ENCODE measurements around the gene HSF5.
A peak's percentile ranks its signal among the peaks of the same experiment; 100 is the strongest.

HSF5 gene

GRCh38 chr17:58530655-58531054 is 42.4 kb upstream of the HSF5 start:
- no peak for DNase-seq
- peak overlapping the region; percentile 82 for H3K4me3 ChIP-seq (ENCODE audit: low read depth, low read length)
- H3K27me3 ChIP-seq (ENCODE audit: insufficient read depth, low read depth, severe bottlenecking): no peaks in the 10 kb centered on the region
- H3K27ac ChIP-seq: peak overlapping the region; percentile 95
- H3K36me3 ChIP-seq: peaks cover 10% of the 10 kb centered on the region
- no peak for TF ChIP-seq CTCF (IDR thresholded peaks at IDR 0.05; ENCODE audit: low read depth, low read length)
- no peaks in the 10 kb centered on the region for H3K9me3 ChIP-seq (ENCODE audit: severe bottlenecking)

- Histone ChIP-seq H3K27ac (0 out of 2 replicates have a peak overlapping the region, but pooled peaks have one; percentile 7), H3K4me3 (ENCODE audit: low read depth, low read length) (no peak overlapping the region), H3K36me3 (peaks cover 23% of the 10 kb centered on the region), H3K9me3 (ENCODE audit: severe bottlenecking) (no peaks in the 10 kb centered on the region), H3K27me3 (ENCODE audit: insufficient read depth, low read depth, severe bottlenecking) (no peaks in the 10 kb centered on the region)
- TF ChIP-seq CTCF (IDR thresholded peaks at IDR 0.05; ENCODE audit: low read depth, low read length): no peak
- DNase-seq: no peak
These were observed 41.1 kb upstream of the HSF5 start for GRCh38 chr17:58529275-58529674.

GRCh38 chr17:58528443-58528842 is 40.2 kb upstream of the HSF5 start:
- no peak overlapping the region for H3K27ac ChIP-seq
- peaks cover 32% of the 10 kb centered on the region for H3K36me3 ChIP-seq
- DNase-seq: no peak
- no peak for TF ChIP-seq CTCF (IDR thresholded peaks at IDR 0.05; ENCODE audit: low read depth, low read length)
- no peak overlapping the region for H3K4me3 ChIP-seq (ENCODE audit: low read depth, low read length)
- H3K9me3 ChIP-seq (ENCODE audit: severe bottlenecking): no peaks in the 10 kb centered on the region
- H3K27me3 ChIP-seq (ENCODE audit: insufficient read depth, low read depth, severe bottlenecking): no peaks in the 10 kb centered on the region

- DNase-seq: no peak
- Histone ChIP-seq H3K27me3 (ENCODE audit: insufficient read depth, low read depth, severe bottlenecking) (no peaks in the 10 kb centered on the region), H3K27ac (no peak overlapping the region), H3K4me3 (ENCODE audit: low read depth, low read length) (no peak overlapping the region), H3K36me3 (peaks cover 34% of the 10 kb centered on the region), H3K9me3 (ENCODE audit: severe bottlenecking) (no peaks in the 10 kb centered on the region)
- TF ChIP-seq CTCF (IDR thresholded peaks at IDR 0.05; ENCODE audit: low read depth, low read length): no peak
These were observed 39.7 kb upstream of the HSF5 start for GRCh38 chr17:58527949-58528348.

GRCh38 chr17:58527306-58527705 is 39.1 kb upstream of the HSF5 start:
- Histone ChIP-seq H3K4me3 (ENCODE audit: low read depth, low read length) (no peak overlapping the region), H3K36me3 (peaks cover 38% of the 10 kb centered on the region), H3K27ac (peak overlapping the region; percentile 43), H3K27me3 (ENCODE audit: insufficient read depth, low read depth, severe bottlenecking) (no peaks in the 10 kb centered on the region), H3K9me3 (ENCODE audit: severe bottlenecking) (no peaks in the 10 kb centered on the region)
- DNase-seq: no peak
- TF ChIP-seq CTCF (IDR thresholded peaks at IDR 0.05; ENCODE audit: low read depth, low read length): peak; percentile 76

- no peak for DNase-seq
- no peak overlapping the region for H3K4me3 ChIP-seq (ENCODE audit: low read depth, low read length)
- H3K27ac ChIP-seq: no peak overlapping the region
- no peaks in the 10 kb centered on the region for H3K9me3 ChIP-seq (ENCODE audit: severe bottlenecking)
- peaks cover 59% of the 10 kb centered on the region for H3K36me3 ChIP-seq
- TF ChIP-seq CTCF (IDR thresholded peaks at IDR 0.05; ENCODE audit: low read depth, low read length): no peak
- H3K27me3 ChIP-seq (ENCODE audit: insufficient read depth, low read depth, severe bottlenecking): no peaks in the 10 kb centered on the region
These were observed 37.0 kb upstream of the HSF5 start for GRCh38 chr17:58525239-58525638.

Data from WERI-Rb-1 (cell line).